ENCODE data around the gene KIRREL3.

The KIRREL3 gene

DNA sequence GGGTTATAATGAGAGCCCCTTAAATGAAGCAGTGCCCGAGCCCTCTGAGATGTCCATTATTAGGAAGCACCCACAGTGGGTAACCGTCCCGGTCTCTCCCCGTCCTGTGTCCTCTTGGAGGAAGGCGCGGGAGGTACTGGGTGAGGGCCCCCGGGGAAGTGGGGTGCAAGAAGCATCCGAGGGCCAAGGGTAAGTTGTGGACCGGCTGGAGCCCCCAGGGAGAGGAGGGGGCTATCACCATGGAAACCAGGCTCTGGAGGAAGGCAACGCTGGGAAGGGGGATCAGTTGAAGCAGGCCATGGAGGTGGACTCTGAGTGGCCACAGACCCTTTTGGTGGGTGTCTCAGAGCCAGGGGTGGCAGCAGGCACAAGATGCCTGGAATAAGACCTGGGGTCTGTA is 471.5 kb downstream of the KIRREL3 start:
- no peak for DNase-seq (ENCODE audit: low spot score)

DNA sequence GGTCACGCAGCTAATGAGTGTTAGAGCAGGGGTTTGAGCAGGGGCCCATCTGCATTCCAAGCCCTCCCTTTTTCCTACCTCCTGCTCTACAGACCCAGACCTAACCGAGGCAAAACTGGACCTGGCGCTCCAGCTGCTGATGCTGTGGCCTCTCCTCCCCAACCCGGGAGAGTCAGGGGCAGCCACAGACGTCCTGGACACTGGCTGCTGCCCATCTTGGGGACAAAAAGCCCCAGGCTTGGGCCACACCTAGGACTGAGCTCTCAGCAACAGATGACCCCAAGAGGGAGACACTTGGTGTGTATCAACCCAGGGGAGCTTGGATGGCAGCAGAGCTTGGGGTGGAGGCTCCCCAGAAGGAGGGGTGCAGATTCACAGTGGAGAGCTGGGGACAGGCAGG is 472.5 kb downstream of the KIRREL3 start:
- no peak for DNase-seq (ENCODE audit: low spot score)

DNA sequence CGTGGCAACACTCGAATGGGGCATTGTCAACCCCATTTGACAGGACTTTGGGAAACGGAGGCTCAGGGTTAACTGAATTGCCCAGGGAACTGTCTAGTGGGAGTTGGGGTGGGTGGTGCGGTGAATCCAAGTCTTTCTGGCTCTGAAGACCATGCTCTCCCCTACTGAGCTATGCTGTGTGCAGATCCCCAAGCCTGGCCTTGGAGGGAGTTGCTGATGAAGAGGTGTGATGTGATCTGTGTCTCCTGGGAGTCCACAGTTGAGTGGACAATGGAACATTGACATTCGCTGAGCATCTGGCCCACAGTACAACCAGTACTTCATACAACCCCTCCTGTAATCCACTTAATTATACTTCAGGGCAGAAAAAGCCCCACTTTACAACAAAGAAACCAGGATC is 472.9 kb downstream of the KIRREL3 start:
- no peak for DNase-seq (ENCODE audit: low spot score)

DNA sequence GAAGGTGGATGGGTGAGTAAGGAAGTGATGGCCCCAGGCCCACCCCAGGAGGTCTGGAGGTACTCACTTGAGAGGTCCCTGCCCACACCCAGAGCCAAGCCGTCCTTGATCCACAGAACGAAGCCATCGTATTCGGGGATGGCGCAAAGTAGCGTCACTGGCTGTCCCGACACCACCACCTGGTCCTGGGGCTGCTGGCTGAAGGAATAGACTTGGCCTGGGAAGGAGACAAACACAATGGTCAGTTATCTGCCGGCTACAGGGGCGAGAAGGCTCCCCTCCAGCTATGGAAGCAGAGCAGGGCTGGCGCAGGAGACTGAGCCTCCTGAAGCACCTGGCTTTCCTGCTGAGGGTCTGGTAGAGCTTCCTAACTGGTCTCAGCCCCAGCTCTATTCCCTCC is 474.1 kb downstream of the KIRREL3 start:
- DNase-seq (ENCODE audit: low spot score): no peak

DNA sequence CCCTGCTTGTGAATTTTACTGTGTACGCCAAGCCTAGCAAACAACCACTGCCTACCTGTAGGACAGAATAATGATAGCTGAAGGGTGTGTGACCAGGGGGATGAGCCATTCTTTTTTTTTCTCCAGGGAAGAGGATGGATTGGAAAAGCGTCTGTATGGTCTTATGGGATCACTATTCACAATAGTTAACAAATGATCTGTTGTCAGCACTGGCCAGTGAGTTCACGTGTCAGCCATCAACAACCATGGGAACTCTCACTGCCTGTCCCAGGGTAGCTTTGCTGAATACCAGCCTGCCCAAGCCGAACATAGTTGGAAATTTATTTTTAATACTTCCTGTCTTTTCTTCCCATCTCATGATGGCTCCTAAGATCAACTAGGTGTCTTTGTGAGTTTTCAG is 474.9 kb downstream of the KIRREL3 start:
- no peak for DNase-seq (ENCODE audit: low spot score)

DNA sequence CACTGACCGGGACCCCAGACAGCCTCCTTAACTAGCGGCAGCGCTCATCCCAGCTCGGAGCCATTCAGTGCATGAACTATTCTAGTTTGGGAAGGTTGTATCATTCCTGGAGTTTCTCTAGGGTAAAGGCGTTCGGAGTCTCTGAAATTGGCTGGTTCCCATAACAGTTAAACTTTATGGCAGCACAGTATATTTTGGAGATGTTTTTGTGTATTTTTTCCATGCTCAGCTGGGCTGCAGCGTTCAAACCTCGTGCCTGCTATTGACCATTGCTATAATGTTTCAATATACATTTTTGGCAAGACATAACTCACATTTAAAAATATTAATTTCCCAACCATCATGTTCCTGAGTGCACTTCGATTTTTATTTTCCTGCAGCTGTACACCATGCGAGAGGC is 475.4 kb downstream of the KIRREL3 start:
- no peak for DNase-seq (ENCODE audit: low spot score)

DNA sequence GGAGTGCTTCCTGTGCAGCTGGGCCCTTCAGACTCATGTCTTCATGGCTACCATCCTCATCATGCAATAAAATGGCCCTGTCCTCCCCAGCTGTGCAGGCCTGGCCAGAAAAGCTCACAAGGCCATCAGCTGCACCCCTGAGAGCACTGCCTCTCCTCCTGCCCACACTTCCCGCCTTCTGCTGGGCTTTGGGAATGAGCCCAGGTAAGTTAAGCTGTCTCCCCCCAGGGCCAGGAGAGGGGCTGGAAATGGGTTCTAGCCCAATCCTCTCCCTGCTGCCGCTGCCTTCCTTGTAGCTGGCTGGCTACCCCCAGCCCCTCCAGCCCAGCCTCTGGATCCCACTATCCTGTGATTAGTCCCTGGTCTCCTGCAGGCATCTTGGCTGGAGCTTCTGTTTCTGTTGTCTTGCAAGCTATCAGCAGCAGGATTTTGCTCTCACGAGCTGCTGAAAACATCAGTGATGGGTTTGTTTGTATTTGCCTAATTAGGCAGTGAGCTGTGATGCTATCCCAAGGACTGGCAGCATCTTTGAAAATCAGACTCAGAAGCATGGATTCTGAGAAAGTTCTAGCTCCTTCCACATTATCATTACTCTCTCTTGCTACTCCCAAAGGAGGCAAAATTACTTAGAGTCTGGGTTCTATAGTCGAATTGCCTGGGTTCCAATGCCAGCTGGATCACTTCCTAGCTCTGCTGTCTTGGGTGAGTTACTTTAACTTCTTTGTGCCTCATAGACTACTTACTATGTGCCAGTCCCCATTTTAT is 476.9 kb downstream of the KIRREL3 start:
- DNase-seq (ENCODE audit: low spot score): no peak

DNA sequence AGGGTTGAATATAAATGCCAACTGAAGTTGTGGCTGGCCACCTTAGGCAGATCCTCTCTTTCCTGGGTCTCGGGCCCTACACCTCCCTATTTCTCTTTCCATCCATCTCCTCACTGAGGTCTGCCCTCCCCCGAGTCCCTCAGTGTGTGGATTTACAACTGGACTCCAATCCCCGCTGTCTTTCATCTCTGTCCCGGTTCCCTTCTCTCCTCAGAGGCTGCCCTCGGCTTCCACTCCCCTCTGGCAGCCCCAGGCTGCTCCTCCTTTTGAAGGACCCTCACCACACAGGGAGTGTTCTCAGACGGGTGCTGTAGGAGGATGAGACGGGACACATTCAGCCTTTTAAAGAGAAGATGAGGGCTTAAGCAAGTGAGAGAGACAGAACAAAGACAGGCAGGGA is 478.0 kb downstream of the KIRREL3 start:
- DNase-seq (ENCODE audit: low spot score): no peak

DNA sequence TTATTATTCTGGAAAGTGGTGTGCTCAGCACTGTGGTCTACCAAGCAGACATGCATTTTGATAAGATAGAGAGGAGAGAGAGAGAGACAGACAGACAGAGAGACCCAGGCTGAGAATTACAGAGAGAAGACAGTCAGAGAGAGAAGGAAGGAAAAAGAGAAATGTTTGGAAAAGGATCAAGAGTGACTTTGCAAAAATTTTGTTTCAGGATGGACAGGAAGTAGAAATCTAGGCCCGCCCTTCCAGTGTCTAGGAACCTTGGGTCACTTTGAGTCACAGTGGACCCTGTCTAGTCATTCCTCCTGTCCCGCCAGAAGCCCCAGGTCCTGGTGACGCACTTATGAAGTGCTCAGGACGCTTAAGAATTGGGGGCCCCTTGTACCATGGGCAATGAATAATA is 478.4 kb downstream of the KIRREL3 start:
- DNase-seq (ENCODE audit: low spot score): no peak

DNA sequence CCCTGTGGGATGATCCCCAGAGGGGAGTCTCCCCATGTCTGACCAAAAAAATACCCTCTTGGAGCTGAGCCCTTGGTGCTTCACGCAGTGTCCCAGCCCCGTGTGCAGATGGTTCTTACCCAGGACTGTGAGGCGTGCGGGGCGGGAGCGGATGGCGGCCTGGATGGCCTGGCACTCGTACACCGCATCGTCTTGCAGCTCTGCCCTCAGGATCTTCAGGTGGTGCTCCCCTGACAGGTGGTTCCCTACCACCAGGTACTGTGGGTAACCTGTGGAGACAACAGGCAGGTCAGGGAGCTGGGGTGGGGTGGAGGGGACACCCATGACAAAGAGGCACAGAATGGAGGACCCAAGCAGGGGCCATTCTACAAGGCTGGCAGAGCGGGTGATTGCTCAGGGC is 479.4 kb downstream of the KIRREL3 start:
- DNase-seq (ENCODE audit: low spot score): no peak

DNA sequence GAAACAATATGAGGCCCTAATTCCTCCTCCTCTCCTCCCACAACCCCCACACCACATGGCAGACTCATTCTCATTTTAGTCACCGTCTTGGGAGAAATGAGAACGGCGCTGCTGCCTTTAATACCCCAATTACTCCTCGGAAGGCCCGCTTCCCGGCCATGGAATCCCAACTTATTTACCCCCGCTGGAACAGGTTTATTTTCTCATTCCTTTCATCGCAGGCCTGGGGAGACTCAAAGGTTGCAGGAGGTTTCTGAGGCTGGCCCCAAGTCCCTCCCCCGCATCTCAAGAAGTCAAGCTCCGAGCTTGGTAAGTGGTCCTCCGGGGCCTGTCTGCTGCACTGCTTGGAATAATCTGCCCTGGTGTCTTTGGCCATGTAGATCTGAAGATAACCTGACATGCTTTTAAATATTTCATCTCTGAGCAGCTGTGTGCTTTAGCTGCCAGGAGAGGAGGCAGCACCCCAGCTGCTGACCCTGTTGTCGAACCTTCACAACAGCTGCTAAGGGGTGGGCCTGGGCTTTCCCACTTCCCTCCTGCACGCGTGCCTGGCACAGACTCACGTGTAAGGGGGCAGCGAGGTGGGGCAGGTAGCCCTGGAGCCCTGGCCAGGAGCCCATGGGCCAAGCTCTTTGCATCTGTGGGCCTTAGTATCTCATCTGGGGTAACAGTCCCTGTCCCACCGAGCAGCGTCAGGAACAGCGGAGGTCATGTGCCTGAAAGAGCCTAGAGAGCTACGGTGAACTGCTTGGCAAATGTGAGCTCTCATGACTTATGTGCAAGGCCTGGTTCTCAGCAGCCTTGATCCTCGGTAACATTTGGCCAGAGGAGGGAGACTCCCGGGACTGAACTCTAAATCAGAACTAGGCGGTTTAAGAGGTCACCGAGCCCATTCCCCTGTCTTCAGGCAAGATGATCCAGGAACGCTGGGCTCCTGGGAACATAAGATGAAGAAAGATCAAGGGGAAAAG is 480.5 kb downstream of the KIRREL3 start:
- no peak for DNase-seq (ENCODE audit: low spot score)

DNA sequence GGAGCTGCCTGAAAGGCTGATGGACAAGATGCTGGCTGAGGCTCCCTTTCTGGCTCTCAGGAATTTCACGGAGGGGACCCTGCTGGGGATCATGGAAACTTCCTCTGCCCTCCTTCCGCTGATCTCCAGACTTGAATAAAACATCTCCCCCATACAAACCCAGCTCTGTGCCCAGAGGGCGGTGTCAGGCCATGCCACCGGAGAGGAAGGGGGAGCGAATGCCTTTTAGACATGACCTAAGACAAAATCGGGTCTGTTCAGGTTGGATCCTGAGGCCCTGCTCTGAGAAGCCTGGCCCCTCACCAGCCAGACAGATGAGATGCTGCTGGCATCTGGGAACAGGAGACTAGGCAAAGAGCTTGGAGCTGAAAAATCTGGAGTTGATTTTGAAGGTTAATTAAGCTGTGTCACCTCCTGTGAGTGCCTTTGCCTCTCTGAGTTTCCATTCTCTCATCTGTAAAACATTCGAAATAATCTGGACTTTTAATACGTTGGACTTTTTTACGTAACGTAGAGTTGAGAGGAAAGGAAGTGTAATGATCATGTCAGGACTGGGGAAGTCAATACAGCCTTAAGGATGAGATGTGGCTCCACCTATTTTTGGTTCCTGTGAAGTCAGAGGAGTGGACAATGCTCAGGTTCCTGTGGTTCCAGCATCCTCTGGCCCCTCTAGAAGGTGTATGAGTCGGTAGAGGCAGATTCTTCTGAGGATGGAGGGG is 481.4 kb downstream of the KIRREL3 start:
- DNase-seq (ENCODE audit: low spot score): no peak

DNA sequence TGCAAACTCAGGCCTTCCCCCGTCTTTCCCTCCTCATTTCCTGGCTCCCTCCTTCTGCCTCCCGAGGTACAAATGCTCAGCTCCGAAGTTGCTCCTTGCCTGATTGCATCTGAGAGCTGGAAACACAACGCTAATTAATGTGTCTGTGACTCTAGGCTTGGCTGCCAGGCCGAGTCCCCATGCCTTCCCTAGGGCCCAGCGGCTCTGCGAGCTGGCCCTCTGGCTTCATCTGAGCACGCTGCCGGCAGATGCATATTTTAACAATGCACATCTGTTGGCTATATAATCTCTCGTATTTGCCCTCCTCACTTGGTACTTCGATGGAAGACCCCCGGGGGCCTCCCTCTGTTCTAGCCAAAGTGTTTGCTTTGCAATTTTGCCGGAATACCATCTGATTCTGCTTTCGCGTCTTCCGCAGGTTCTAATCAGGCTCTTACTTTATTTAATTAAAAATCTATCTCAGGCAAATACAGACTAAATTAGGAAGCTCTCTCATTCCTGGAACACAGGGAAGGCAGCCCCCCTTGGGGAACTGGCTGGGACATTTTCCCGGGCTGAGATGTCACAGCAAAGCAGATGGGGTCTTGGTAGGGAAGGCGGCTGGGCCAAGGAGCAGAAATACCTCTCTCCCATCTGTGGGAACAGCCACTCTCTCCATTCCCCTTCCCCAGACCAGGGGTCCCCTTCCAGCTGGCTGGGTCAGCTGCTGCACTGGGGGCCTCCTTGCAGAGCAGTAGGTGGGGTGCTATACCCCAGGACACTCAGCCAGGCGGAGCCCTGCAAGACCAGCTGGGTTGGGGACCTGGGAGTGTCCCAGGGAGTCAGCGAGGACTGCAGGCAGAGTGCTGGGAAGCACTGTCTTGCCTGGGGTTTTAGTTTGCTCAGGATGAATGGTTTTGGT is 482.2 kb downstream of the KIRREL3 start:
- no peak for DNase-seq (ENCODE audit: low spot score)

DNA sequence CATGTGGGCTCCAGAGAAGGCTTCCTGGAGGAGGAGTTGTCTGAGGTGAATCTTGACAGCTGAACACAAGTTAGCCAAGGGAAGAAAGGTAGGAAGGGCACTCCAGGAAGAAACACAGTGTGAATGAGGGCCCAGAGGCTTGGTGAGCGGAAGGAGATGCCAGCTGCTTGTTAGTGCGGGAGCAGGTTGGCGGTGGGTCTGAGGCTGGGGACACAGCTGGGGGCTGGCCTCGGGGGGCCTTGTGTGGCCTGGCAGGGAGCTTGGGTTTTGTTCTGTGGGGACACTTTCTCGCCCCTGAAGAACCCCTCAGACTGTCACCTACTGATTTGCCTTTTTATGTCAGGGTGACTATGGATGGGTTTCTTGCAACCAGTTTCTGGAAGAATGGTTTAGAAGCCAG is 485.1 kb downstream of the KIRREL3 start:
- DNase-seq (ENCODE audit: low spot score): no peak

DNA sequence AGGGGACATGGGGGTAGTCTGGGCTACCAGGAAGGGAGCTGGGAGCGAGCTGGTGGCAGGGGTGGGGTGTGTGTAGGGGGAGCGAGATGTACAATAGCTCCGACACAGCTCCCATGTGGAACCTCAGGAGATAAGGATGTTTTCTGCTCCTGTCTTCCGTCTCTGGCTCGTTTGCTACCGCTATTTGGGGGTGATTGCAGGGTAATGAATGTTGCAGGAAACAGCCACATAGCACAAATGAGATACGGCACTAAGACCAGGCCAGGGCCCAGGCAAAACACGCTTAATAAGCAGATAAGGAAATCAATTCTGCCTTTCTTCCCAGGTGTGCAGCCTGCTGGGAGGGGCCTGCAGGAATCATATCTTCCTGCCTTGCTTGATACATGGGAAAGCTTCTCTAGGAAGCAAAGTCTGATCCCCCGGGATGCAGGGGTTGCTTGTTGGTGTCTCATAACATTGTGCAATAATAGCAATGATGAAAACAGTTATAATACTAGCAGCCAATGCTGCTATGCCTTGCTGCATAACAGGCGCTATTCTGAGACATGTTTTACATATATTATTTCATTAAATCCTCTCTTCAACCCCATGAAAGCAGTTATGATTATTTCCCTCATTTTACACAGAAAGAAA is 486.4 kb downstream of the KIRREL3 start:
- no peak for DNase-seq (ENCODE audit: low spot score)

DNA sequence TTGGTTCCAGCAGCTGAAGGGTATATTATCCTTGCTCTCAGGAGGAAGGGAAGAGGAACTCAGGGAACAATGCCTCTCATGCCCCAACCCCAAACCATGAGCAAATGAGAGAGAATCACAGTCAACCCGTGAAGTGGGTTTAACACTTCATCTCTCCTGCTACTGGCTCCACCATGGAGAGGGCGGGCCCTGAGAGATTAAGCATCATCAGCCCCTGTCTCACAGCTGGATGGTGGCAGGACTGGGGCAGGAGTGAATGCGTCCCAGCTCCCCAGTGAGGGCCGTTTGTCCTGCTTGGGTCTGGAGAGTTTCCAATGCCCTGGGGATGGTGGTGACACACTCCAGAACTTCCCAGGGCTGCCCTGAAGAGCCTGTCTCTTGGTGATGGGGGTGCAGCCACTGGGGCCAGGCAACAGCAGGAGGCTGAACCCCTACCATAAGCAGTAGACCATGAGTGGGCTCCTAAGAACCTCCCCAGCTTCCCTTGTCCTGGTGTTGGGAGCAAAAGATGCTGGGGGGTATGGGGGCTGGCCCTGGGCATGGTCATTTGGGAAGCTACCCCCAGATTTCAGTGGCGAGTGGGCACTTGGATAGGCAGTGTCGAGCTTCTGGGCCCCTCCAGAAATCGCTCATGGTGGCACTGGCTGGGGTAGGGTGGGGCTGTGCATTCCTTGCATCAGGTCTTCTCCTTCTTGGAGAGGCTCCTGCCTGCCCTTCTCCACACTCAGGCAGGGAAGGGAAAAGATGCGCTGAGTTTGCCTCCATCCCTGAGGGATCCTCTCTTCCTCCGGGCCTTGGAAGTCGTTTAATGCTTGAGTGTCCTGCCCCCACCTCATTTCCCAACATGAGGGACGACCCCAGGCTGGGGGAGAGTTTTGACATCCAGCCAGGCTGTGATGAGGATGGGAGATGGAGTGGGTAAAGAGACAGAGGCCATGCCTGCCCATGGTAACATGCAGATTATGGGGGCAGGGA is 487.5 kb downstream of the KIRREL3 start:
- DNase-seq (ENCODE audit: low spot score): no peak

DNA sequence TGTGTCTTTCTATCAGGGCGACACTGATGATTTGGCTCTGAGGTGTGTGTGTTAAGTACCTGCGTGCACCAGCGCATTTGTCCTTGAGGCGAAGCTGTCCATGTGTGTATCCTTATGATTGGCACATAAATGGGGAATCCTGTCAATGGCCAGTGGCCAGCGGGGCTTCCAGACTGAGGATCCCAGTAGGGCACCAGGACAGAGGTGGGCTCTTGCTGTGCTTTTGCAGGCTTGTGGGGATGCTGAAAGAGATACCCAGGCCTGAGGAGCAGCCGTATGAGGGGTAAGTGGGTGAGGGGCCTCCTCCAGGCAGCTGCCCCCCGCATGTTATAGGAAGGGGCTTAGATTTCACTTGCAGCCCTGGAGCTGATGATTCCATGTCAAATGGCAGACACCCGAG is 488.3 kb downstream of the KIRREL3 start:
- no peak for DNase-seq (ENCODE audit: low spot score)

DNA sequence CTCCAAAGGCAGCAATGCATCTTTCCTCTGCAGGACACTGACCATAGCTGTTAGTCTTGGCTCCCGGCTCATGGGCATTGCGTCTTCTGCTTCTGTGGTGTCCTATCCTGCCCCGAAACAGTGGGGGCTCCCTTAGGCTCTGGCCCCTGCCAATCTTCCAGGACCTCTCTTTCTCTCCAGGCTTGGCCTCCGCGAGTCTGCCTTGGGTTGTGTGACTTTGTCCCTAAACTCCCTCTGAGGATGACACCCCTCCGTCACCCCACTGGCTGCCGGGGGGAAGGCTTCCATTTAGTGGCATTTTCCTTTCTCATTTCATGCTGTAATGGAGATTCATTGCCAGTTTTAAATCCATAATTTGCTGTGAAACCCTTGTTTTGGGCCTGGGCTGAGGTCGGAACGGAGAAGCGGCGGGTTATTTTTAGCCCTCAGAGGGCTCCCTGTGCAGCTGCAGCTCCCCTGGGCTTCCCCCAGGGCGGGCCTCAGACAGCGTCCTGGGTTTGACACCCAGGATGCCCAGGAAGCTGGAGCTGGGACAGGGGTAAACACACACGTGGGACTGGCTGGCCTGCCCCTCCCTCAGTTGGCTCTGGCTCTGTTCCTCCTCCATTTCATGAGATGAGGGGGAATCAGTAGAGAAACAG is 489.0 kb downstream of the KIRREL3 start:
- DNase-seq (ENCODE audit: low spot score): no peak

DNA sequence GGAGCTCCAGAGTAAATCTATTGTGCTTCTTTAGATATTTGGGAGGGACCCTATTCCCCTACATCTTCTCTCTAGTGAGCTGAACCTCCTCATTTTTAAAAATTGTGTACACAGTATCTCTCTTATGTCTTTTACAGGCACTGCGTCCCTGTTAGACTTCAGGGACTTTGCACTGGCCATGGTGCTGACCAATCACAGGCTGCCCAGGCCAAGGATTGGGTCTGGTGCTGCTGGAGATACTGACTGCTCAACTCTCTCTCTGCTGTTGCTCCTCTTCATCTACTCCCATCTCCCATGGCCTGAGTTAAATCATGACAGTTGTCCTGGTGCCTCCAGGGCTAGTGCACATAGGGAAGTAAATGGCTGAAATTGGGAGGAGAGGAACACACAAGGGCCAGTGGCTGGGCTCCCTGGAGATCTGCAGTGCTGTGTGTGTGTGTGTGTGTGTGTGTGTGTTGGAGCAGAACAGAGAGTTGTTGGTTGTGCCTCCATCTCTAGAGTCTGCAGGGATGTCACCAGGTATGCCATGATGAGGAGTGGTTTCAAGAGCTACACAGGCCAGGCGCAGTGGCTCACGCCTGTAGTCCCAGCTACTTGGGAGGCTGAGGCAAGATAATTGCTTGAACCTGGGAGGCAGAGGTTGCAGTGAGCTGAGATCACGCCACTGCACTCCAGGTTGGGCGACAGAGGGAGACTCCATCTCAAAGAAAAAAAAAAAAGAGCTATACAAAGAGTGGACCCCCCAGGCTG is 489.8 kb downstream of the KIRREL3 start:
- peak; percentile 63 for DNase-seq (ENCODE audit: low spot score)

All from iPS-NIHi11 (cell line).